ENCODE measurements around the gene ATOX1.

GRCh38 chr5:151786468-151786867 lies 28.0 kb upstream of the ATOX1 start:
- no peak for TF ChIP-seq EZH2phosphoT487 (IDR thresholded peaks at IDR 0.05; ENCODE audit: low read depth)
- TF ChIP-seq CTCF (IDR thresholded peaks at IDR 0.05; ENCODE audit: low read depth, low read length) = no peak

Measured in OCI-LY3 (cell line).